ENCODE results near the gene HECW1.

- no peak for TF ChIP-seq CTCF (IDR thresholded peaks at IDR 0.05)
- no peak for TF ChIP-seq POLR2AphosphoS5 (IDR thresholded peaks at IDR 0.05)
These were observed 477.3 kb downstream of the HECW1 start for GRCh38 chr7:43589728-43590127.

All from upper lobe of left lung (tissue), 4 donors.